ENCODE measurements around the gene PRSS2.
"Not testable (repeated sequence)": the region's sequence is repeated elsewhere in the genome, so short reads cannot be mapped to it uniquely, and the experiment has no call there.

PRSS2 gene

DNA sequence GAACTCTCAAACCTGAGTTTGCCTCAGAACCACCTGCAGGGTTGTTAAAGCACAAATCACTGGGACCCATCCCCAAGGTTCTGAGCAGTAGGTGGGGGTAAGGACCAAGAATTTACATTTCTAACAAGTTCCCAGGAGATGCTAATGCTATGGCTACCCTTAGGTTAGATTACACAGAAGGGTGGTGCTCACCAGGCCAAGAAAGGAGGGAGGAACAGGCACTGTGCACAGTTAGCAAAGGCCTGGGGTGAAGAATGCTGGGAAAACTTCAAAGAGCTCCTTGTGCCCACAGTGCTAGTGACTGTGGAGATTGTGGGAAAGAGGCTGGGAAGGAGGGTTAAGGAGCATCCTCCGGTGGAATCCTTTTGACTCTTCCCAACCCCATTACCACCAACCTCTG, 8.7 kb upstream of the PRSS2 start:
- TF ChIP-seq, protein P1, sequence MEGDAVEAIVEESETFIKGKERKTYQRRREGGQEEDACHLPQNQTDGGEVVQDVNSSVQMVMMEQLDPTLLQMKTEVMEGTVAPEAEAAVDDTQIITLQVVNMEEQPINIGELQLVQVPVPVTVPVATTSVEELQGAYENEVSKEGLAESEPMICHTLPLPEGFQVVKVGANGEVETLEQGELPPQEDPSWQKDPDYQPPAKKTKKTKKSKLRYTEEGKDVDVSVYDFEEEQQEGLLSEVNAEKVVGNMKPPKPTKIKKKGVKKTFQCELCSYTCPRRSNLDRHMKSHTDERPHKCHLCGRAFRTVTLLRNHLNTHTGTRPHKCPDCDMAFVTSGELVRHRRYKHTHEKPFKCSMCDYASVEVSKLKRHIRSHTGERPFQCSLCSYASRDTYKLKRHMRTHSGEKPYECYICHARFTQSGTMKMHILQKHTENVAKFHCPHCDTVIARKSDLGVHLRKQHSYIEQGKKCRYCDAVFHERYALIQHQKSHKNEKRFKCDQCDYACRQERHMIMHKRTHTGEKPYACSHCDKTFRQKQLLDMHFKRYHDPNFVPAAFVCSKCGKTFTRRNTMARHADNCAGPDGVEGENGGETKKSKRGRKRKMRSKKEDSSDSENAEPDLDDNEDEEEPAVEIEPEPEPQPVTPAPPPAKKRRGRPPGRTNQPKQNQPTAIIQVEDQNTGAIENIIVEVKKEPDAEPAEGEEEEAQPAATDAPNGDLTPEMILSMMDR (IDR thresholded peaks at IDR 0.05; ENCODE audit: low read depth, low read length), result no peak
- TF ChIP-seq EZH2phosphoT487 (IDR thresholded peaks at IDR 0.05; ENCODE audit: low read depth), result no peak
- peaks cover 28% of the 10 kb centered on the region; the same call in 1 of the 2 replicates for H3K27me3 ChIP-seq (ENCODE audit: low read depth, low read length)
- H2AFZ ChIP-seq (ENCODE audit: low read depth, low read length), result no peak overlapping the region

DNA sequence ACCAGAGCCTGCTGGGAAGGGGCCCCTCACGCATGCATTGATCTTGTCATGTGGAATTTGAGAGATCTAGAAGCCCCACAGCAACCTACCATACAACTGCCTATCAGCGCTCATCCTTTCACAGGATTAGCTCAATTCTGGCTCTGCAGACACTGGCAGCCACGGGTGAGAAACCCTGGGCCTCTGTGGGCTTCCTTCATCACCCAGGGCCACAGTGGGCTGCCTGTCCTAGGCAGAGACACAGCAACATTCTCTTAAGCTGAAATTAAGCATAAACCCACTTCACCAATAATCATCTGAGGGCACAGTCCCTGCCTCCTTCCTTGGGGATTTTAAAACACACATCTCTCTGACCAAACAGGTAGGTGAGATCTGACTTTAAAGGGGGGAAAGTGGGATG, 3.3 kb upstream of the PRSS2 start:
- Histone ChIP-seq H3K4me2 (ENCODE audit: low read length) (no peak overlapping the region), H3K9ac (ENCODE audit: low read length) (no peak overlapping the region), H2AFZ (ENCODE audit: low read depth, low read length) (no peak overlapping the region), H4K20me1 (ENCODE audit: insufficient read depth, low read length) (no peaks in the 10 kb centered on the region), H3K79me2 (ENCODE audit: low read length) (no peaks in the 10 kb centered on the region), H3K9me3 (ENCODE audit: insufficient read depth, low read length) (no peaks in the 10 kb centered on the region), H3K4me1 (ENCODE audit: low read length) (peaks cover 6% of the 10 kb centered on the region; the same call in 1 of the 2 replicates), H3K27me3 (ENCODE audit: low read depth, low read length) (peaks cover 43% of the 10 kb centered on the region), H3K36me3 (replicated peaks; ENCODE audit: low read depth, low read length) (no peaks in the 10 kb centered on the region), H3K27ac (ENCODE audit: low read length) (no peak overlapping the region), H3K4me3 (ENCODE audit: low read length) (no peak overlapping the region)
- TF ChIP-seq, protein P1 (IDR thresholded peaks at IDR 0.05; ENCODE audit: low read depth, low read length), result no peak
- no peak for TF ChIP-seq EZH2phosphoT487 (IDR thresholded peaks at IDR 0.05; ENCODE audit: low read depth)

More for the DNA sequence above, 8.7 kb upstream of the PRSS2 start:
- Histone ChIP-seq H3K4me2 (ENCODE audit: low read length) (no peak overlapping the region), H3K9me3 (ENCODE audit: insufficient read depth, low read length) (no peaks in the 10 kb centered on the region), H3K4me3 (ENCODE audit: low read length) (no peak overlapping the region), H3K27ac (ENCODE audit: low read length) (no peak overlapping the region), H4K20me1 (ENCODE audit: insufficient read depth, low read length) (no peaks in the 10 kb centered on the region), H3K79me2 (ENCODE audit: low read length) (no peaks in the 10 kb centered on the region), H3K9ac (ENCODE audit: low read length) (no peak overlapping the region), H3K4me1 (ENCODE audit: low read length) (no peaks in the 10 kb centered on the region), H3K36me3 (replicated peaks; ENCODE audit: low read depth, low read length) (no peaks in the 10 kb centered on the region)

DNA sequence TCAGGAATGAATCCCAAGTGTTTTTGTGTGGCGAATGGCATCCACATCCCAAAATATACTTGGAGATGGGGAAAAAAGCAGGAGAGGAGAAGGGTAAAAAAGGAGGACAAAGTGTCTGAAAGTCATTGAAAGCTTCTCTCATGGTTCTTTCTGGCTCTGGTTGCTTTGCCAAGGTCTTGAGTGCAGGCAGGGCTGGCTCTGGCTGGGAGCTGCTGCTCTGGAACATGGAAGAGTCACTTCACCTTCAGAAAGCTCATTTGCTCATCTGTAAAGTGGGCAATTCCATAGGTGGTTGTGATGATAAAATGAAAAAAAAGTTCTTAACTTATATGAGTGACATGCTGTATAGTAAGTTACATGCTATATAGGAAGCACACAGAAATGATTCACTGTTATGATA, 2.9 kb upstream of the PRSS2 start:
- Histone ChIP-seq H3K36me3 (replicated peaks; ENCODE audit: low read depth, low read length) (no peaks in the 10 kb centered on the region), H3K4me3 (ENCODE audit: low read length) (no peak overlapping the region), H3K9me3 (ENCODE audit: insufficient read depth, low read length) (no peaks in the 10 kb centered on the region), H2AFZ (ENCODE audit: low read depth, low read length) (no peak overlapping the region), H3K27ac (ENCODE audit: low read length) (no peak overlapping the region), H3K4me1 (ENCODE audit: low read length) (peaks cover 6% of the 10 kb centered on the region; the same call in 1 of the 2 replicates), H3K27me3 (ENCODE audit: low read depth, low read length) (peaks cover 42% of the 10 kb centered on the region), H3K9ac (ENCODE audit: low read length) (no peak overlapping the region), H3K79me2 (ENCODE audit: low read length) (no peaks in the 10 kb centered on the region), H4K20me1 (ENCODE audit: insufficient read depth, low read length) (no peaks in the 10 kb centered on the region), H3K4me2 (ENCODE audit: low read length) (no peak overlapping the region)
- TF ChIP-seq, protein P1 (IDR thresholded peaks at IDR 0.05; ENCODE audit: low read depth, low read length), result no peak
- no peak for TF ChIP-seq EZH2phosphoT487 (IDR thresholded peaks at IDR 0.05; ENCODE audit: low read depth)

DNA sequence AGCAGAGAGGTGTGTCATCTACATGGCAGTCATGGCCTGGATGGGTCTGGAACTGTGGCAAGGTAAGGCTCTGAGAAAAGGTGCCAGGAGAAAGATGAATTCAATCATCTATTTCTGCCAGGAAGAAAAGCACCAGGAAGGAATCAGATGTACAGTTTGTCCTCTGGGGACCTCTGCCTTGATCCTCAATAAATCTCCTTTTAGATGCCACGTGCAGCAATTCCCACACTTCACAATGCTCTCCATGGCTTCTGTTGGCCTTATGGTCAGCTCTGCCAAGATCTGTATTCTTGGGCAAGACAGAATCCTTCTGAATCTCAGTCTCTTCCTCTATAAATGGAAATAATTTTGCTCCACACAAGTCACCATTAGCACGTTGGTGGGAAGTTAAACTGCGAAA, 1.9 kb upstream of the PRSS2 start:
- H3K9ac ChIP-seq (ENCODE audit: low read length); H3K4me2 ChIP-seq (ENCODE audit: low read length): not testable (repeated sequence)

DNA sequence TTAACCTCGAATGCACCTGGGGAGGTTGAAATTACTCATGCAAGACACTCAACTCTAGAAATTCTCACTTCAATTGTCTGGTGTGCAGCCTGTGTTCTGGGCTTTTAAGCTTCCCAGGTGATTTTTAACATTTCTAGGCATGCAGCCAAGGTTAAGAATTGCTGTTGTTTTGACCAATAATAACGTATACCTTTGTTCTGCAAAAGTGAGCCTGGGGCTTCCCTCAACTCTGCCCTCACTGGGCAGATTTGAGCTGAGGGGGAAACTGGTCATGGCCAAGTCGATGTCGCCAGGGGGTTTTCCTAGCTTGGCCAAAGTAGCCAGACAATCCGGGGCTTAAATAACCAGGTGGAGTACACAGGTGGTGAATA, 568 bp downstream of the PRSS2 start:
- H3K4me1 ChIP-seq (ENCODE audit: low read length), result peaks cover 6% of the 10 kb centered on the region; the same call in 1 of the 2 replicates
- TF ChIP-seq EZH2phosphoT487 (IDR thresholded peaks at IDR 0.05; ENCODE audit: low read depth), result no peak
- TF ChIP-seq, protein P1 (IDR thresholded peaks at IDR 0.05; ENCODE audit: low read depth, low read length), result no peak
- no peak overlapping the region for H3K9ac ChIP-seq (ENCODE audit: low read length)
- no peak overlapping the region for H3K4me2 ChIP-seq (ENCODE audit: low read length)
- no peak overlapping the region for H3K4me3 ChIP-seq (ENCODE audit: low read length)
- no peak overlapping the region for H3K27ac ChIP-seq (ENCODE audit: low read length)
- H2AFZ ChIP-seq (ENCODE audit: low read depth, low read length), result no peak overlapping the region
- H3K36me3 ChIP-seq (replicated peaks; ENCODE audit: low read depth, low read length), result no peaks in the 10 kb centered on the region
- peaks cover 34% of the 10 kb centered on the region for H3K27me3 ChIP-seq (ENCODE audit: low read depth, low read length)
- no peaks in the 10 kb centered on the region for H3K9me3 ChIP-seq (ENCODE audit: insufficient read depth, low read length)
- no peaks in the 10 kb centered on the region for H4K20me1 ChIP-seq (ENCODE audit: insufficient read depth, low read length)
- no peaks in the 10 kb centered on the region for H3K79me2 ChIP-seq (ENCODE audit: low read length)

More for the DNA sequence above, 1.9 kb upstream of the PRSS2 start:
- not testable (repeated sequence) for H2AFZ ChIP-seq (ENCODE audit: low read depth, low read length); H3K4me1 ChIP-seq (ENCODE audit: low read length); H3K36me3 ChIP-seq (replicated peaks; ENCODE audit: low read depth, low read length); H4K20me1 ChIP-seq (ENCODE audit: insufficient read depth, low read length); H3K4me3 ChIP-seq (ENCODE audit: low read length); H3K79me2 ChIP-seq (ENCODE audit: low read length); H3K27ac ChIP-seq (ENCODE audit: low read length); H3K9me3 ChIP-seq (ENCODE audit: insufficient read depth, low read length)
- peaks cover 36% of the 10 kb centered on the region for H3K27me3 ChIP-seq (ENCODE audit: low read depth, low read length)

Measured in OCI-LY3 (cell line).